GM12878 (cell line): ENCODE data around the gene PLPP3. TPM values are rescaled to one million over a fixed set of nuclear protein-coding genes. Genes with fewer than 3 reads are reported as not detected.

Source experiments
- ATAC-seq: fragments of 200-7000 bp; cut with Tn5 transposase; 3 replicates; pipeline ENCODE4 v1.9.1; 2020; ENCODE audit warnings: mild to moderate bottlenecking, moderate library complexity
- BruUV-seq: library from RNA; stranded (reverse); fragments of 400-500 nt; replicated peaks from 2 replicates; lab custom pipeline; 2021; lab: Mats Ljungman, UMichigan
- CTCF ChIA-PET: fragments of 300-600 bp; sonication (Branson Sonifier 250); formaldehyde crosslinking; extraction: SDS; loops from one replicate; lab custom pipeline; 2021; ENCODE audit warnings: inconsistent platforms; lab: Yijun Ruan, JAX
- POLR2A ChIA-PET: fragments of 350-600 bp; formaldehyde crosslinking; extraction: SDS; loops from one replicate; lab custom pipeline; 2021; ENCODE audit warnings: inconsistent platforms; lab: Charles Lee
- RAD21 ChIA-PET: fragments of 300-600 bp; sonication (Branson Sonifier 250); formaldehyde crosslinking; loops from one replicate; lab custom pipeline; 2023; ENCODE audit warnings: antibody characterized with exemption; ENCODE audit not compliant: unreplicated experiment; lab: Charles Lee
- SMC1A ChIA-PET: fragments of 300-600 bp; sonication (Branson Sonifier 250); formaldehyde crosslinking; loops from one replicate; lab custom pipeline; 2023; ENCODE audit not compliant: unreplicated experiment, uncharacterized antibody; lab: Charles Lee
- DNase-seq: peaks from one replicate; pipeline ENCODE4 v3.0.0-alpha.2; 2011; ENCODE audit warnings: low read depth, low spot score
- FAIRE-seq: peaks from 3 replicates; lab custom pipeline; 2011; peaks lifted over from hg19 to GRCh38; lab: Jason Lieb, UNC
- H2AFZ ChIP-seq: 2 replicates; pipeline ENCODE4 v1.6.0; 2011; ENCODE audit warnings: low read depth, low read length, control low read depth; ENCODE audit not compliant: control insufficient read depth
- H3K27ac ChIP-seq: 2 replicates; pipeline ENCODE4 v1.5.1; 2011; ENCODE audit warnings: control low read depth; ENCODE audit not compliant: control insufficient read depth, insufficient read depth
- H3K27me3 ChIP-seq, 2 experiments: replicated peaks in 1 of 2; 2 replicates each; pipeline versions ENCODE4 v1.6.0 to v1.6.1; 2011; ENCODE audit warnings: low read length in 1 of 2; ENCODE audit not compliant: control insufficient read depth in 2 of 2, insufficient read depth in 2 of 2
- H3K36me3 ChIP-seq, 2 experiments: 2 replicates each; pipeline ENCODE4 v1.5.1; 2011; ENCODE audit warnings: low read length in 1 of 2; ENCODE audit not compliant: control insufficient read depth in 2 of 2, insufficient read depth in 2 of 2
- H3K4me1 ChIP-seq: 2 replicates; pipeline ENCODE4 v1.6.1; 2011; ENCODE audit warnings: mild to moderate bottlenecking, low read length, moderate library complexity, mixed read lengths; ENCODE audit not compliant: control insufficient read depth, insufficient read depth
- H3K4me2 ChIP-seq: 2 replicates; pipeline ENCODE4 v1.6.0; 2011; ENCODE audit warnings: control low read depth; ENCODE audit not compliant: control insufficient read depth, insufficient read depth
- H3K4me3 ChIP-seq: fragments of 200-600 bp; sonication (generic); 2 replicates; pipeline ENCODE4 v1.5.1; 2016
- H3K79me2 ChIP-seq: 2 replicates; pipeline ENCODE4 v1.6.0; 2011; ENCODE audit warnings: low read length; ENCODE audit not compliant: control insufficient read depth, insufficient read depth
- H3K9ac ChIP-seq: 2 replicates; pipeline ENCODE4 v1.8.0; 2011; ENCODE audit warnings: low read length, control low read depth, mixed read lengths; ENCODE audit not compliant: control insufficient read depth, insufficient read depth
- H3K9me3 ChIP-seq: replicated peaks from 3 replicates; pipeline ENCODE4 v1.5.1; 2011; ENCODE audit warnings: mild to moderate bottlenecking, low read length; ENCODE audit not compliant: control insufficient read depth, insufficient read depth
- H4K20me1 ChIP-seq: 2 replicates; pipeline ENCODE4 v1.6.0; 2011; ENCODE audit not compliant: control insufficient read depth, insufficient read depth
- BACH1 ChIP-seq: fragments of 450-650 bp; IDR thresholded peaks from 2 replicates; pipeline ENCODE4 v1.6.1; 2017; ENCODE audit warnings: mild to moderate bottlenecking, borderline replicate concordance
- CEBPB ChIP-seq, 2 experiments: fragments of 150-350 bp in 1 of 2; IDR thresholded peaks; 2 replicates each; pipeline ENCODE4 v1.6.1; 2012 to 2014; ENCODE audit warnings: low read depth in 2 of 2, low read length in 2 of 2, borderline replicate concordance in 1 of 2, inconsistent platforms in 1 of 2
- KDM1A ChIP-seq: fragments of 200-600 bp; sonication (generic); IDR thresholded peaks from 2 replicates; pipeline ENCODE4 v1.6.1; 2016; ENCODE audit warnings: borderline replicate concordance
- ZNF24 ChIP-seq: fragments of 450-650 bp; IDR thresholded peaks from 2 replicates; pipeline ENCODE4 v1.6.1; 2017; ENCODE audit warnings: antibody characterized with exemption, mild to moderate bottlenecking
- WGBS: methylation state at CpG from one replicate; pipeline ENCODE4 v1.1.6; 2016; ENCODE audit warnings: low lambda C conversion rate; ENCODE audit not compliant: insufficient replicate concordance, insufficient coverage; ENCODE audit errors: missing lambda C conversion rate; 5-methylcytosine and 5-hydroxymethylcytosine counted together
- in situ Hi-C: fragments of 300-500 bp; cut with MboI; formaldehyde crosslinking; loops from 9 replicates; pipeline ENCODE4 v1.14.3; 2018; ENCODE audit warnings: mixed read lengths
- intact Hi-C: fragments of 100-400 bp; cut with micrococcal nuclease; formaldehyde crosslinking; loops from one replicate; pipeline ENCODE4 v1.14.2; 2022; ENCODE audit not compliant: unreplicated experiment
- polyA plus RNA-seq, 11 experiments: library from polyadenylated mRNA; depleted of rRNA in 4 of 11; unstranded in 6 of 11; stranded (reverse) in 5 of 11; fragments of >200 nt; fragmentation: Nextera tagmentation in 4 of 11; fragmentation: Illumina TruSeq in 1 of 11; extraction: Ambion mirVana in 4 of 11; extraction: Trizol in 1 of 11; gene quantifications; 1 replicate in 1 of 11; 2 replicates in 10 of 11; pipeline versions ENCODE4 v1.2.1 to v1.2.3, GENCODE V29; 2011 to 2016; ENCODE audit warnings: inconsistent platforms in 2 of 11, missing spikeins in 2 of 11, low read depth in 1 of 11
- total RNA-seq, 4 experiments: library from RNA; depleted of rRNA in 3 of 4; stranded (reverse); fragments of >200 nt in 3 of 4; fragmentation: Illumina TruSeq in 1 of 4; extraction: Trizol in 1 of 4; gene quantifications; 2 replicates each; pipeline versions ENCODE4 v1.2.1 to v1.2.3, GENCODE V29; 2013 to 2021
- TF ChIP-seq, protein P1 (sequence below): fragments of 450-650 bp; IDR thresholded peaks from 2 replicates; pipeline ENCODE4 v1.6.1; 2017; ENCODE audit warnings: mild to moderate bottlenecking, moderate library complexity

The PLPP3 gene
- total and polyA plus RNA-seq, 10 of the 15 experiments (the other 5 are each of a cell fraction or from before 2014, with no cell fraction given): 6.4 to 26.8 (median 9.5) TPM

DNA sequence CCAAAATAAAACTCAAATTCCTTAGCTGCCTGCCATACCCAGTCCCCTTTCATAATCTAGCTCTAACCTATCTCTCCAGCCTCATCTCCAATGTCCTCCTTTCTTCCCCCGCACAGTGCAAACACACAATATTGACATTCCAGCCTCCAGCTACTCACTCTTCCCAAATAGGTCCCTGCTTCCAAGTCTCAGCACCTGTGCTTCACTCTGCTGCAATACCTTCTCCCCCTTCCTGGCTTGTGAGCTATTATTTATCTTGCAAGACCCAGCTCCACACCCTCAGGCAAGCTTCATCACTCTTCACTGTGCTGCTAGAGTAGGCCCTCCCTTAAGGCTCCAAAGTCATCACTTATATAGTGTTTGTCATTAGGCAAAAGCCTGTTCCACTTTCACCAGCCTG lies 9.7 kb downstream of the PLPP3 start:
- RAD21 ChIA-PET: interaction anchor here (0.8 to 14.0 kb wide), 14 partner anchors 8 to 1194 kb away, joined by 3 to 381 read pairs (median 4); partner anchors contain the start of gene PLPP3
- no TSS peak for BruUV-seq
- no peak for DNase-seq
- no peak for TF ChIP-seq CEBPB (IDR thresholded peaks at IDR 0.05; ENCODE audit: borderline replicate concordance in 1 of 2, low read depth in 2 of 2, low read length in 2 of 2)
- TF ChIP-seq KDM1A: no peak
- TF ChIP-seq, protein P1, sequence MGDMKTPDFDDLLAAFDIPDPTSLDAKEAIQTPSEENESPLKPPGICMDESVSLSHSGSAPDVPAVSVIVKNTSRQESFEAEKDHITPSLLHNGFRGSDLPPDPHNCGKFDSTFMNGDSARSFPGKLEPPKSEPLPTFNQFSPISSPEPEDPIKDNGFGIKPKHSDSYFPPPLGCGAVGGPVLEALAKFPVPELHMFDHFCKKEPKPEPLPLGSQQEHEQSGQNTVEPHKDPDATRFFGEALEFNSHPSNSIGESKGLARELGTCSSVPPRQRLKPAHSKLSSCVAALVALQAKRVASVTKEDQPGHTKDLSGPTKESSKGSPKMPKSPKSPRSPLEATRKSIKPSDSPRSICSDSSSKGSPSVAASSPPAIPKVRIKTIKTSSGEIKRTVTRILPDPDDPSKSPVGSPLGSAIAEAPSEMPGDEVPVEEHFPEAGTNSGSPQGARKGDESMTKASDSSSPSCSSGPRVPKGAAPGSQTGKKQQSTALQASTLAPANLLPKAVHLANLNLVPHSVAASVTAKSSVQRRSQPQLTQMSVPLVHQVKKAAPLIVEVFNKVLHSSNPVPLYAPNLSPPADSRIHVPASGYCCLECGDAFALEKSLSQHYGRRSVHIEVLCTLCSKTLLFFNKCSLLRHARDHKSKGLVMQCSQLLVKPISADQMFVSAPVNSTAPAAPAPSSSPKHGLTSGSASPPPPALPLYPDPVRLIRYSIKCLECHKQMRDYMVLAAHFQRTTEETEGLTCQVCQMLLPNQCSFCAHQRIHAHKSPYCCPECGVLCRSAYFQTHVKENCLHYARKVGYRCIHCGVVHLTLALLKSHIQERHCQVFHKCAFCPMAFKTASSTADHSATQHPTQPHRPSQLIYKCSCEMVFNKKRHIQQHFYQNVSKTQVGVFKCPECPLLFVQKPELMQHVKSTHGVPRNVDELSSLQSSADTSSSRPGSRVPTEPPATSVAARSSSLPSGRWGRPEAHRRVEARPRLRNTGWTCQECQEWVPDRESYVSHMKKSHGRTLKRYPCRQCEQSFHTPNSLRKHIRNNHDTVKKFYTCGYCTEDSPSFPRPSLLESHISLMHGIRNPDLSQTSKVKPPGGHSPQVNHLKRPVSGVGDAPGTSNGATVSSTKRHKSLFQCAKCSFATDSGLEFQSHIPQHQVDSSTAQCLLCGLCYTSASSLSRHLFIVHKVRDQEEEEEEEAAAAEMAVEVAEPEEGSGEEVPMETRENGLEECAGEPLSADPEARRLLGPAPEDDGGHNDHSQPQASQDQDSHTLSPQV: no peak
- TF ChIP-seq ZNF24: no peak
- TF ChIP-seq BACH1: no peak
- H3K4me3 ChIP-seq: no peak overlapping the region
- H3K36me3 ChIP-seq: no peaks in the 10 kb centered on the region
- H3K27me3 ChIP-seq: peaks cover 0 to 3% of the 10 kb centered on the region in 2 experiments; a peak in 1 of 4 replicates
- intact Hi-C loops: loop anchor here (10.0 kb wide), 1 partner anchor 1355 kb away; the partner anchor contains the start of gene USP24
- no peak overlapping the region for H3K27ac ChIP-seq
- no peaks in the 10 kb centered on the region; the same call in 1 of the 2 replicates for H3K4me1 ChIP-seq
- H3K9ac ChIP-seq: no peak overlapping the region
- no peak for FAIRE-seq
- H3K9me3 ChIP-seq: no peaks in the 10 kb centered on the region
- no peak overlapping the region for H2AFZ ChIP-seq
- CTCF ChIA-PET: interaction anchor here (0.8 to 1.2 kb wide), 6 partner anchors 8 to 238 kb away, joined by 3 to 5 read pairs (median 4); no protein-coding TSS in a partner anchor
- no peaks in the 10 kb centered on the region for H3K79me2 ChIP-seq
- H3K4me2 ChIP-seq: no peak overlapping the region
- no peak for ATAC-seq
- no peaks in the 10 kb centered on the region for H4K20me1 ChIP-seq
- POLR2A ChIA-PET: interaction anchor here (0.5 to 11.8 kb wide), 7 partner anchors 8 to 321 kb away, joined by 3 to 195 read pairs (median 3); no protein-coding TSS in a partner anchor
- in situ Hi-C loops: no loop called here
- SMC1A ChIA-PET: interaction anchor here (0.6 to 19.1 kb wide), 18 partner anchors 7 to 706 kb away, joined by 3 to 439 read pairs (median 4); partner anchors contain the start of gene PLPP3
- WGBS: 86% methylated on average over 1 of the region's 1 CpG
